AG04450 (cell line): ENCODE results near the gene THNSL1. TPM values are rescaled to one million over a fixed set of nuclear protein-coding genes. Genes with fewer than 3 reads are reported as not detected.

Source experiments
- CTCF ChIA-PET: fragments of 300-600, 350-600 bp; formaldehyde crosslinking; extraction: SDS; loops from one replicate; lab custom pipeline; 2022; ENCODE audit warnings: antibody characterized with exemption, inconsistent platforms; lab: Charles Lee
- POLR2A ChIA-PET: fragments of 350-600 bp; formaldehyde crosslinking; extraction: SDS; loops from one replicate; lab custom pipeline; 2021; ENCODE audit warnings: antibody characterized with exemption, inconsistent platforms; lab: Yijun Ruan, JAX
- DNase-seq: peaks from one replicate; pipeline ENCODE4 v3.0.0-alpha.2; 2011; ENCODE audit warnings: low read depth, low spot score
- H3K27ac ChIP-seq: one replicate; pipeline ENCODE4 v1.5.1; 2012; ENCODE audit warnings: low read depth, low read length, control low read depth
- H3K27me3 ChIP-seq: one replicate; pipeline ENCODE4 v1.6.0; 2012; ENCODE audit warnings: low read length; ENCODE audit not compliant: control insufficient read depth, insufficient read depth
- H3K4me3 ChIP-seq: 2 replicates; pipeline ENCODE4 v1.5.1; 2011; ENCODE audit warnings: mild to moderate bottlenecking, low read depth, low read length, control low read depth
- H3K9me3 ChIP-seq: 2 replicates; pipeline ENCODE4 v1.5.1; 2012; ENCODE audit warnings: low read length; ENCODE audit not compliant: control insufficient read depth, insufficient read depth
- polyA plus RNA-seq: library from polyadenylated mRNA; depleted of rRNA; stranded (reverse); fragments of >200 nt; gene quantifications from 2 replicates; pipeline ENCODE4 v1.2.3, GENCODE V29; 2011
- TF ChIP-seq, protein P1 (sequence below): IDR thresholded peaks from 2 replicates; pipeline ENCODE4 v1.5.1; 2011; ENCODE audit warnings: low read depth, low read length, control low read depth, inconsistent platforms

THNSL1 gene
- polyA plus RNA-seq, 1 experiment, result 2.8 TPM

DNA sequence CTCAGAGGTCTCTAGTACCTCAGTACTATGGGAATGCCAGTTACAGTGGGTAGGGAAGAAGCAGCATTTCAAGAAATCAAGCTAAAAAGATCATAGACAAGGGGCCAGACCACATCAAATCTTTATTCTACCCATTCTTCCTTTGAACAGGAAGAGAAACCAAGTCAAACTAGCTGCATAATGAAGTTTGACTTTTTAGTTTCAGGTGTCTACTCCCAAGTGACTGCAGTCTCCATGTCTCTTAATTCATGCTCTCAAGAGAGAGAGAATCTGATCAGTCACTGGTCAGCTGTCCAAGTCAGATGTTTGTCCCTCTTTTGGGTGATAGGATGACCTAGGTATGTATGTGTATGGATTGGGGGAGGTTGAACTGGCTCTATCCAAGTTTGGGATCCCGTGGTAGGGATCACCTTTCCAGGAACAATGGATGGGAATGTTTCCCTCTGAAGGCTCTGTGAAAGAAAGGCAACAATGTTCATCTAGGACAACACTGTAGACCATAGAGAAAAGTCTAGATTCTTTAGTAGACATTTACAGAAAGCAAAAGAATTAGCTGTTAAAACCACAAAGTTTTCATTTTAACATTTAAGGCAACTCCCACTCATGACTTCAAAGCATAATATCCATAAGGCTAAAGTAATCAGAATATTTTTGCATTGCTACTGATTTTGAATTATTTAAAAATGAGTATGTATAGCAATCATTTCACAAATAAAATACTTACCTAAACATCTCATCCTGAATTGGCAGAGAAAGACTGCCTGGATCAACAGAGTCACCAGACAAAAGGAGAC lies 33.9 kb upstream of the THNSL1 start:
- no peak for DNase-seq
- no peak overlapping the region for H3K4me3 ChIP-seq
- no peaks in the 10 kb centered on the region for H3K9me3 ChIP-seq
- CTCF ChIA-PET, result interaction anchor here (3.1 kb wide), 1 partner anchor 99 kb away, joined by 9 read pairs; no protein-coding TSS in a partner anchor
- POLR2A ChIA-PET, result no interaction called here
- TF ChIP-seq, protein P1, sequence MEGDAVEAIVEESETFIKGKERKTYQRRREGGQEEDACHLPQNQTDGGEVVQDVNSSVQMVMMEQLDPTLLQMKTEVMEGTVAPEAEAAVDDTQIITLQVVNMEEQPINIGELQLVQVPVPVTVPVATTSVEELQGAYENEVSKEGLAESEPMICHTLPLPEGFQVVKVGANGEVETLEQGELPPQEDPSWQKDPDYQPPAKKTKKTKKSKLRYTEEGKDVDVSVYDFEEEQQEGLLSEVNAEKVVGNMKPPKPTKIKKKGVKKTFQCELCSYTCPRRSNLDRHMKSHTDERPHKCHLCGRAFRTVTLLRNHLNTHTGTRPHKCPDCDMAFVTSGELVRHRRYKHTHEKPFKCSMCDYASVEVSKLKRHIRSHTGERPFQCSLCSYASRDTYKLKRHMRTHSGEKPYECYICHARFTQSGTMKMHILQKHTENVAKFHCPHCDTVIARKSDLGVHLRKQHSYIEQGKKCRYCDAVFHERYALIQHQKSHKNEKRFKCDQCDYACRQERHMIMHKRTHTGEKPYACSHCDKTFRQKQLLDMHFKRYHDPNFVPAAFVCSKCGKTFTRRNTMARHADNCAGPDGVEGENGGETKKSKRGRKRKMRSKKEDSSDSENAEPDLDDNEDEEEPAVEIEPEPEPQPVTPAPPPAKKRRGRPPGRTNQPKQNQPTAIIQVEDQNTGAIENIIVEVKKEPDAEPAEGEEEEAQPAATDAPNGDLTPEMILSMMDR, result no peak
- H3K27me3 ChIP-seq, result no peaks in the 10 kb centered on the region
- no peak overlapping the region for H3K27ac ChIP-seq

DNA sequence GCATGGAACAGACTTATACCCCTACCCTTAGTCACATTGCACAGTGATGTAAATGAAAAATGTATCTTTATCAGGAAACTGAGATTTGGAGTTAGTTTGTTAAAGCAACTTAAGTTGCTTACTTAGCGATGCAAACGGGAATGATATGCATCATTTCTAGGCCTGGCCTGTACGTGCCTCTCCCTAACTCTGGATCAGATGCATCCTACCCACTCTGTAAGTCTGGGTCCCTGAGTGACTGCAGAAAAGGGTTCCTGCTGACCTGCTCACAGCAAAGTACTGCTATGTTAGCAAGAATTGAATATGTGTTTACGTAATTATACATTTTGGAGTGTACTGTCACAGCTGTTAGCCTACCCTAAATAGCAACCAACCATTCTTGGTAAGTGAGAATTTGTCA lies 33.3 kb upstream of the THNSL1 start:
- Histone ChIP-seq H3K27ac (no peak overlapping the region), H3K9me3 (no peaks in the 10 kb centered on the region), H3K27me3 (no peaks in the 10 kb centered on the region), H3K4me3 (no peak overlapping the region)
- CTCF ChIA-PET, result no interaction called here
- no peak for DNase-seq
- TF ChIP-seq, protein P1, result no peak
- POLR2A ChIA-PET, result no interaction called here

DNA sequence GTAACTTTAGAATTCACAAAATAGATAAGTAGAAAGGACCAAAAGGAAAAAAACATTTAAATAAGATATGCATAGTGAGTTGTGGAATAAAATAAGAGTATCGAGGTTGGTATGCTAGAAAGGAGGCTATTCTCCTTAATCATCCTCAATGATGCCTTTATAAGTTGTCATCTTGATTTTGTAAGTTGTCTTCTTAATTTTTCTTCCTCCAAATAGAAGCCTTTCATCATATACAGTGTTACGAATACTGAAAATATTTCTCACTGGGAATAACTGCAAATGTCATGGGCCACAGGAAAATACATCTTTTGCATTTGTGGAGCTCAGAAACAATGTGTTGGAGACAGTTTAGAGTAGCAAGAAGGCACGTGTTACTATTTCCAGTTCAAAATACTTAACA lies 32.5 kb upstream of the THNSL1 start:
- Histone ChIP-seq H3K27me3 (no peaks in the 10 kb centered on the region), H3K27ac (no peak overlapping the region), H3K4me3 (no peak overlapping the region), H3K9me3 (no peaks in the 10 kb centered on the region)
- TF ChIP-seq, protein P1, result no peak
- POLR2A ChIA-PET, result no interaction called here
- no peak for DNase-seq
- CTCF ChIA-PET, result interaction anchor here (0.7 kb wide), 1 partner anchor 88 kb away, joined by 3 read pairs; no protein-coding TSS in a partner anchor

DNA sequence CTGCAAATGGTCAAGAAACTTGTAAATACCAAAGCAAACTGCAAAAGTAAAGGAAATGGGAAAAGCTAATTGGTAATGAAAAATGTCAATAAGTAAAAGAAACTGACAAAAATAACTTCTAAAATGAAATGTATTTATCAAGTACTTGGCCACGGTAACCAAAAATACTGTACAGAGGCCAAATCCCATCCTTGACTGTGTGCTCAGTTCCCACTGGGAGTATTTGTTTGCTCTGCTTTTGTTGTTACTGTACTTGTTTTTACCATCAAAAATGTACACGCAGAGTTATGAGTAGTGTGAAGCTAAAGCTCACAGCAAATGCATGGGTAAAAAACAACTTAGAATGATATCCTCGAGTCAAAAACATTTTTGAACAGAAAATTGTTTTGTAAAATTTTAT lies 31.5 kb upstream of the THNSL1 start:
- no peak overlapping the region for H3K4me3 ChIP-seq
- ChIA-PET CTCF (interaction anchor here (0.6 to 1.1 kb wide), 2 partner anchors 24 to 343 kb away, joined by 3 to 5 read pairs; no protein-coding TSS in a partner anchor), POLR2A (no interaction called here)

More for the DNA sequence above, 31.5 kb upstream of the THNSL1 start:
- DNase-seq, result no peak
- no peaks in the 10 kb centered on the region for H3K9me3 ChIP-seq
- TF ChIP-seq, protein P1, result no peak
- no peak overlapping the region for H3K27ac ChIP-seq
- no peaks in the 10 kb centered on the region for H3K27me3 ChIP-seq
